ENCODE results near the gene ZBTB16.

Gene ZBTB16

GRCh38 chr11:114188851-114189570 lies 129.5 kb downstream of the ZBTB16 start:
- DNase-seq, result no peak

GRCh38 chr11:114190630-114191029 lies 131.1 kb downstream of the ZBTB16 start:
- DNase-seq, result no peak

GRCh38 chr11:114191893-114192292 lies 132.4 kb downstream of the ZBTB16 start:
- DNase-seq, result no peak

- DNase-seq, result no peak
Observed at GRCh38 chr11:114192841-114193389, 133.4 kb downstream of the ZBTB16 start.

DNA sequence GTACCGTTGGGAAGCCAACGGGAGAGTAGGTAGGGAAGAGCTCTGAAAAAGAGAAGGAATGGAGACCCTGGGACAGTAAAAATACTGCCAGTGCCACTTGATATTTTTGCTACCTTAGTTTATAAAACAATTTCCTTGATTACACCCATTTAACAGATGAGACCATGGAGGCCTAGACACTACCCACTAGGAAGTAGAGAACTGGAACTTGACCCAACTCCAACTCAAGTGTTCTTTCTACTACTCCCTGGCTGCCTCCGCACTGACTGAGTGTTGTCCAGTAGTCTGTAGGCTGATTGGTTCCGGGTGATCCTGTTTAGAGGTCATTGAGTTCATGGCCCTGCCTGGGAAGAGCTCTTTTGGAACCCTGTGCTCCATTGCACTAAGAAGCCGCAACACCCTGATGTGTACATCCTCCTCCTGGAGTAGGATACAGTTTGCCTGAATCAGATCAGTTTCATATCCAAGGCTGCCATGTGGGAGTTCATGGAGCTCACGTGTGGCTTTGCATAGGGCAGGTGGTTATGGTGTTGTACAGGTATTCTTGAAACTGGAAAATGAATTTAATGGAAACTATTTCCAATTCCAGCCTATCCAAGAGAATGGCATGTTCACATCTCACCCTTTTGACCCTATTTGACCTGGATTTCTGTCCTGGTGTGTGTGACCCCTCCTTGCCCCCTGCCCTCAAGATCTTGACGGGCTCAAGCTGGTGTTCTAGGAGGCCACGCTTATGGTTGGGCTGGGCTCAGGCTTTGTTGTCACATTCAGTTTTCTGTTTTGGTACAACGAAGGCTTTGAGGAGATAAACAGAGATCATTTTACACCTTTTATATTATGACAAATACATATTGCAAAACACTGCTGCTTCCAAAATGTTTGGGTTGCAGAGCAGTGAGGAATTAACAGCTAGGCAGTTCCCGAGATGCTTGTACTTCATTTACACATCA lies 134.5 kb downstream of the ZBTB16 start:
- no peak for DNase-seq

DNA sequence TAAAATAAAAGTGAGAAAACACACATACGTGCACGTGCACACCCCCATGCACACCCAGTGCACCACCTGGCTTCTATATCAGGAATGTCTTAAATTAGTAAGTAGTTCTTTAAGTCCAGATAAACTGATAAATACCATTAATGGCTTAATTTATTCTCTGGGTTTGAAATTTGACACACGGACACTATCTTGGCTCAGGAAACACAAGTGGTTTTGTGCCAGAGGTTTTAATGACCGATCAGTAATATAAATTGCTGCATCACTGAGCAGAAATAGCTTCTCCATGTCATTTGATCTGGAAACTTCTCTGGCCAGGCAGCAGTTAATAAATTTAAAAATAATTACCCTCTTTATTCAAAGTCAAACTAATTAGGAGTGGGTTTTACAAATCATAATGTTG lies 135.2 kb downstream of the ZBTB16 start:
- no peak for DNase-seq

- no peak for DNase-seq
Observed at GRCh38 chr11:114195151-114195550, 135.6 kb downstream of the ZBTB16 start.

DNA sequence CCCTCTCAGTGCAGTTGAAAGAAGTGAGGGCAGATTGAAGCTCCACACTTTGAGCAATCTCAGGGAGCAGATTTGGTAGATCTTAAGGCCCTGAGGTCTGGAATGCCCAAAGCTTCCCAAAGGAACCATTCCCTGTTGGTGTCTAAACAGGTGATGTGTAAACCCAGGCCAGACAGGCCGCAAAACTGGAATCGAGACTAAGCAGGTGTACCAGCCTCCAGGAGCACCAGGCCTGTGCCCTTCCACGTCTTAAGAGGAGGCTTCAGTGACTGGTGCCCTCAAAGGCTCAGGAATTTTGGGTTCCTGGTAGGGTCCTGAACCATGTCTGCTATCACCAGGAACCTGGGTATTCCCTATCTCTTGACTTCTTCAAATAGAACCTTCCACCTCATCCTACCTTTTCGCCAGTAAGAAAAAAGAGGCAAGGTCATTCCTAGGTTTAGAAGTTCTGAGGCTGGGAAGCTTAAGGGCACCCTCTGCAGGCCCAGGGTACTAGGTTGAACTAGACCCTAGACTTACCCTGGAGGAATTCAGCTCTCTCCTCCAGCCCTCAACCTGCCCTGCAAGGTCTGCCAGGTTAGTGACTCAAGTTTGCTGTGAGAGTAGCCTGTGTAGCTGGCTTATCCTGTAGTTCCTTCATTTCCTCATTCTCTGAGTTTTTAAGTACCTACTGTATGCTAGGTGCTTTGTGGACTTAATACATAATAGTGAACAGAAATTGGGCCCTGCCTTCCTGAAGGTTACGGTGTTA lies 136.6 kb downstream of the ZBTB16 start:
- DNase-seq, result no peak

GRCh38 chr11:114196997-114197703 lies 137.6 kb downstream of the ZBTB16 start:
- peak in 7 of 14 donors; percentile 18 to 47 (median 22) for DNase-seq

GRCh38 chr11:114197799-114198500 lies 138.4 kb downstream of the ZBTB16 start:
- peak in 7 of 14 donors; percentile 11 to 68 (median 27) for DNase-seq

- no peak for DNase-seq
Observed at GRCh38 chr11:114199051-114199450, 139.5 kb downstream of the ZBTB16 start.

- DNase-seq, result no peak
Observed at GRCh38 chr11:114200351-114201133, 141.0 kb downstream of the ZBTB16 start.

DNA sequence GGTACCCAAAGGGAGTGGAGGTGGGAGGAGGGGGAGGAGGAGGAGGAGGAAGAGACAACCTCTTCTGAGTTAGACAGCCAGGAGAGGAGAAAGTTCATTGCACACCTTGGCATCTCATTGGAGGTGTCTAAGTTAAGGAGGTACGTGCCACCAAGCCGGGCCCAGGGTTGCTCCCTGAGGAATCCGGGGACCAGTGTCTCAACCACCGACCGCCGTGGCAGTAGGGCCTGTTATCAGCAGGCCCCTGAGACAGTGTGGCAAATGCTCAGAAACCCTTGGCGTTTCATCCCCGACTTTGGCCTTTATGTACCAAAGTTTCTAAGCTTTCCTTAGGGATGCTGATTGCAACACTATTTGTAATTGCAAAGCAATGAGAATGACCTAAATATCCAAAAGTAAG lies 141.7 kb downstream of the ZBTB16 start:
- no peak for DNase-seq

DNA sequence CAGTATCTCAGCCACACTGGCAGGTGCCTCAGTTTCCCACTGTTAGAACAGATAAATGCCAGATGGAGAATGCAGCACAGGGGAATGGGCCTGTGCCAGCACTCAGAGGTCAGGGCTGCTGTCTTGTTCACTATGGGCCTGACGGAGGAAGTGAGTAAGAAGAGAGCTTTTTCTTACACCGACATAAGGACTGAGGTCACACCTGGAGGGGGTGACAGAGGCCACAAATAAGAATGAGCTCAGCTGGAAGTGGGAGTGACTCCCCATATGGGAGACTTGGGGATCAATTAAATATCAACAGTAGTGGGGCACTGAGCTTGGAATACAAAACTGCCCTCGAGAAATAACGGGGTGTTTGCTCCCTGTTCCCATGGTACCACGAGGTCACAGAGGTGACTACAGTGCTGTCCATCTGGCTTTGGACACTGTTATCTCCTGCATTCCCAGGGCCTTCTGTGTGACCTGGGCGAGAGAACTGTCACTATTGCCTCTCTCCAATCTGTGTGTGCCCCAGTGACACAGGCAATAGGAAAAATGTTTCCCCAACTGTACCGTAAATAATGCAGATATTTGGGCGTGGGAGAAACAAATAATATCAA lies 142.6 kb downstream of the ZBTB16 start:
- DNase-seq, result no peak

DNA sequence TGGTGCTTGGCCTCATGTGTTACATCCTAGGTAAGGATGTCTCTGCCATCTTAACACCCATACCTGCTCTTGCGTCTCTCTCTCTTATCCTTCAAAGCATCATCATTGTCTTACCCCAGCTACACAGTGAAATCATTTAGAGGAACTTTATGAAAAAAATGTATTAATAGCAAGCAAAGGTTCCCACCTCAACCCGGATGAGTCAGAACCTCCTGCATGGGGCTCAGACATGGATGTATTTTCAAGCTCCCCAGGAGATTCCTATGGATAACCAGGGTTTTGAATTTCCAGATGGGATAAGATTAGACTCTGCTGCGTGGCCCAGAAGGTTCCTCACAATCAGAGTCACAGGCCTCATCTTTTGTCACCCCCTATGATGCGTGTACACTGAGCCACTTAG lies 147.6 kb downstream of the ZBTB16 start:
- DNase-seq, result no peak

GRCh38 chr11:114208377-114208776 lies 148.9 kb downstream of the ZBTB16 start:
- no peak for DNase-seq

GRCh38 chr11:114209343-114209742 lies 149.8 kb downstream of the ZBTB16 start:
- no peak for DNase-seq

DNA sequence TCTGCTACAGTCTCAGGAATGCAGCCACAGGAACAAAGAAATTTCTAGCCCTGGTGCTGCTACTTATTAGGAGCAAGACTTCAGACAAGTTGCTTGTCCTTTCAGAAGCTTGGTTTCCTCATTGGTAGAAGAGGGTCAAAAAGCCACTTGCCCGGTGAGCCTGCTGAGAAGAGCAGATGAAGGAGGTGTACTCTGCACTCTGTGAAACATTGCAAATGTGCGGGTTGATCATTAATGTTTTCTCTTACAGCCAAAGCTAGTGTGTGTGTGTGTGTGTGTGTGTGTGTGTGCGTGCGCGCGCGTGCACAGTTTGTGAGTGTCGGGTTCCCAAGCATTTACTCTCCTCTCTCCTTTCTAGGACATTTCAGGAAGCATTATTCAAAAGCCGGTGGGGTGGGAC lies 150.4 kb downstream of the ZBTB16 start:
- no peak for DNase-seq

GRCh38 chr11:114211444-114212121 lies 152.1 kb downstream of the ZBTB16 start:
- DNase-seq, result no peak

All from C1 segment of cervical spinal cord (tissue), 14 donors.